Measurements from ENCODE around the gene PHYHD1.
A peak's percentile ranks its signal among the peaks of the same experiment; 100 is the strongest.

Gene PHYHD1

GRCh38 chr9:128901379-128901778 lies 19.4 kb upstream of the PHYHD1 start:
- no peak for DNase-seq (ENCODE audit: low spot score)

- DNase-seq (ENCODE audit: low spot score), result no peak
These were observed 19.0 kb upstream of the PHYHD1 start for GRCh38 chr9:128901822-128902221.

- no peak for DNase-seq (ENCODE audit: low spot score)
These were observed 18.3 kb upstream of the PHYHD1 start for GRCh38 chr9:128902351-128903078.

- no peak for DNase-seq (ENCODE audit: low spot score)
These were observed 17.7 kb upstream of the PHYHD1 start for GRCh38 chr9:128903079-128903461.

GRCh38 chr9:128903871-128904620 lies 16.7 kb upstream of the PHYHD1 start:
- DNase-seq (ENCODE audit: low spot score), result no peak

- no peak for DNase-seq (ENCODE audit: low spot score)
These were observed 14.8 kb upstream of the PHYHD1 start for GRCh38 chr9:128905964-128906363.

- DNase-seq (ENCODE audit: low spot score), result no peak
These were observed 14.0 kb upstream of the PHYHD1 start for GRCh38 chr9:128906741-128907140.

GRCh38 chr9:128908372-128908771 lies 12.4 kb upstream of the PHYHD1 start:
- DNase-seq (ENCODE audit: low spot score), result peak; percentile 36

- DNase-seq (ENCODE audit: low spot score), result no peak
These were observed 10.9 kb upstream of the PHYHD1 start for GRCh38 chr9:128909859-128910258.

- peak; percentile 34 for DNase-seq (ENCODE audit: low spot score)
These were observed 9.9 kb upstream of the PHYHD1 start for GRCh38 chr9:128910906-128911305.

- DNase-seq (ENCODE audit: low spot score), result peak; percentile 45
These were observed 9.2 kb upstream of the PHYHD1 start for GRCh38 chr9:128911529-128912035.

- peak; percentile 38 for DNase-seq (ENCODE audit: low spot score)
These were observed 8.4 kb upstream of the PHYHD1 start for GRCh38 chr9:128912270-128912853.

GRCh38 chr9:128913048-128913900 lies 7.5 kb upstream of the PHYHD1 start:
- DNase-seq (ENCODE audit: low spot score), result no peak

- DNase-seq (ENCODE audit: low spot score), result no peak
These were observed 6.6 kb upstream of the PHYHD1 start for GRCh38 chr9:128913995-128914772.

- peak; percentile 41 for DNase-seq (ENCODE audit: low spot score)
These were observed 4.6 kb upstream of the PHYHD1 start for GRCh38 chr9:128916204-128916603.

GRCh38 chr9:128916745-128917144 lies 4.0 kb upstream of the PHYHD1 start:
- no peak for DNase-seq (ENCODE audit: low spot score)

- no peak for DNase-seq (ENCODE audit: low spot score)
These were observed 3.5 kb upstream of the PHYHD1 start for GRCh38 chr9:128917151-128917849.

- no peak for DNase-seq (ENCODE audit: low spot score)
These were observed 1.9 kb upstream of the PHYHD1 start for GRCh38 chr9:128918921-128919320.

GRCh38 chr9:128919402-128920089 lies 1.2 kb upstream of the PHYHD1 start:
- DNase-seq (ENCODE audit: low spot score), result peak; percentile 45

Data from ecto neural progenitor cell (in vitro differentiated cells).